Nephron (organoid): ENCODE results near the gene BRI3.

Experiments used
- H3K27ac Mint-ChIP-seq, 3 experiments: 2 replicates each; pipeline ENCODE4 v1.8.0; 2020; ENCODE audit warnings: mixed read lengths in 3 of 3, mild to moderate bottlenecking in 2 of 3, moderate library complexity in 1 of 3
- H3K27me3 Mint-ChIP-seq: 2 replicates; pipeline ENCODE4 v1.8.0; 2021; ENCODE audit warnings: low read depth, mild to moderate bottlenecking, moderate library complexity, mixed read lengths
- H3K36me3 Mint-ChIP-seq: 2 replicates; pipeline ENCODE4 v1.8.0; 2020; ENCODE audit warnings: low read depth, mixed read lengths
- H3K4me1 Mint-ChIP-seq: 2 replicates; pipeline ENCODE4 v1.8.0; 2020; ENCODE audit warnings: mixed read lengths
- H3K4me3 Mint-ChIP-seq, 3 experiments: 2 replicates each; pipeline ENCODE4 v1.8.0; 2020; ENCODE audit warnings: mild to moderate bottlenecking in 3 of 3, mixed read lengths in 3 of 3, moderate library complexity in 2 of 3
- H3K9me3 Mint-ChIP-seq: 2 replicates; pipeline ENCODE4 v1.8.0; 2020; ENCODE audit warnings: mixed read lengths
- CTCF ChIP-seq, 3 experiments: fragments of 200-600 bp; sonication (generic); IDR thresholded peaks; one replicate each; pipeline ENCODE4 v1.5.0; 2021; ENCODE audit warnings: antibody characterized with exemption in 3 of 3; ENCODE audit not compliant: unreplicated experiment in 3 of 3

BRI3 gene

GRCh38 chr7:98334081-98334480, 52.6 kb downstream of the BRI3 start:
- Mint-ChIP-seq H3K36me3 (peaks cover 28% of the 10 kb centered on the region), H3K27me3 (peaks cover 4% of the 10 kb centered on the region), H3K4me3 (no peak overlapping the region), H3K9me3 (peaks cover 16% of the 10 kb centered on the region), H3K27ac (no peak overlapping the region), H3K4me1 (peaks cover 7% of the 10 kb centered on the region)
- no peak for TF ChIP-seq CTCF (IDR thresholded peaks at IDR 0.05; ENCODE audit: unreplicated experiment in 3 of 3)

GRCh38 chr7:98335411-98335977, 54.0 kb downstream of the BRI3 start:
- no peak overlapping the region for H3K4me3 Mint-ChIP-seq
- peaks cover 19% of the 10 kb centered on the region for H3K9me3 Mint-ChIP-seq
- TF ChIP-seq CTCF (IDR thresholded peaks at IDR 0.05; ENCODE audit: unreplicated experiment in 3 of 3) = no peak
- peaks cover 4% of the 10 kb centered on the region for H3K27me3 Mint-ChIP-seq
- H3K27ac Mint-ChIP-seq = peak overlapping the region in 1 of 3 experiments; percentile 40
- no peaks in the 10 kb centered on the region for H3K4me1 Mint-ChIP-seq
- peaks cover 28% of the 10 kb centered on the region for H3K36me3 Mint-ChIP-seq

GRCh38 chr7:98338441-98338840, 57.0 kb downstream of the BRI3 start:
- H3K27me3 Mint-ChIP-seq = peaks cover 4% of the 10 kb centered on the region
- peaks cover 6% of the 10 kb centered on the region for H3K9me3 Mint-ChIP-seq
- no peak overlapping the region for H3K4me3 Mint-ChIP-seq
- H3K36me3 Mint-ChIP-seq = peaks cover 12% of the 10 kb centered on the region
- no peak overlapping the region for H3K27ac Mint-ChIP-seq
- no peaks in the 10 kb centered on the region for H3K4me1 Mint-ChIP-seq
- no peak for TF ChIP-seq CTCF (IDR thresholded peaks at IDR 0.05; ENCODE audit: unreplicated experiment in 3 of 3)

- no peak for TF ChIP-seq CTCF (IDR thresholded peaks at IDR 0.05; ENCODE audit: unreplicated experiment in 3 of 3)
- Mint-ChIP-seq H3K4me1 (no peaks in the 10 kb centered on the region), H3K4me3 (no peak overlapping the region), H3K9me3 (peaks cover 6% of the 10 kb centered on the region), H3K36me3 (peaks cover 12% of the 10 kb centered on the region), H3K27me3 (peaks cover 4% of the 10 kb centered on the region), H3K27ac (no peak overlapping the region)
These were observed 57.6 kb downstream of the BRI3 start for GRCh38 chr7:98339043-98339442.

GRCh38 chr7:98341106-98341505, 59.6 kb downstream of the BRI3 start:
- TF ChIP-seq CTCF (IDR thresholded peaks at IDR 0.05; ENCODE audit: unreplicated experiment in 3 of 3) = no peak
- no peak overlapping the region for H3K27ac Mint-ChIP-seq
- no peaks in the 10 kb centered on the region for H3K27me3 Mint-ChIP-seq
- H3K4me1 Mint-ChIP-seq = no peaks in the 10 kb centered on the region
- peaks cover 6% of the 10 kb centered on the region for H3K9me3 Mint-ChIP-seq
- H3K36me3 Mint-ChIP-seq = peaks cover 9% of the 10 kb centered on the region
- H3K4me3 Mint-ChIP-seq = no peak overlapping the region
